NCI-H146 (cell line): Measurements from ENCODE around the gene ZNF500.
A peak's percentile ranks its signal among the peaks of the same experiment; 100 is the strongest.
"Not testable (repeated sequence)": the region's sequence is repeated elsewhere in the genome, so short reads cannot be mapped to it uniquely, and the experiment has no call there.

Experiments
- DNase-seq: peaks from one replicate; lab custom pipeline; 2025; lab: John Stamatoyannopoulos, UW

Gene ZNF500

DNA sequence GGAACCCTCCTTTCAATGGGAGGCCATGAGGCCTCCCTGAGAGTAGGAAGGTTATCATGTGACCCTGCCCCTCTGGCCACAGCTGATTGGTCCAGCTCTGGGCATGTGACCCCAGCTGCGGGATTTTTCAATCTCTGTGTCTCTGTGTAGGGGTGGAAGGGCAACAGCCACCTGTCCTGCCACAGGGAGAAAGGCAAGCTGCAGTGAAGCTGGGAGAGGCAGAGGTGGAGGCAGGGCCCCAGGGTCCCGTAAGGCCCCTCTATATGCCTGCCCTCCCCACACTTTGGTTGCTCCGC is 21.7 kb downstream of the ZNF500 start:
- DNase-seq = no peak

DNA sequence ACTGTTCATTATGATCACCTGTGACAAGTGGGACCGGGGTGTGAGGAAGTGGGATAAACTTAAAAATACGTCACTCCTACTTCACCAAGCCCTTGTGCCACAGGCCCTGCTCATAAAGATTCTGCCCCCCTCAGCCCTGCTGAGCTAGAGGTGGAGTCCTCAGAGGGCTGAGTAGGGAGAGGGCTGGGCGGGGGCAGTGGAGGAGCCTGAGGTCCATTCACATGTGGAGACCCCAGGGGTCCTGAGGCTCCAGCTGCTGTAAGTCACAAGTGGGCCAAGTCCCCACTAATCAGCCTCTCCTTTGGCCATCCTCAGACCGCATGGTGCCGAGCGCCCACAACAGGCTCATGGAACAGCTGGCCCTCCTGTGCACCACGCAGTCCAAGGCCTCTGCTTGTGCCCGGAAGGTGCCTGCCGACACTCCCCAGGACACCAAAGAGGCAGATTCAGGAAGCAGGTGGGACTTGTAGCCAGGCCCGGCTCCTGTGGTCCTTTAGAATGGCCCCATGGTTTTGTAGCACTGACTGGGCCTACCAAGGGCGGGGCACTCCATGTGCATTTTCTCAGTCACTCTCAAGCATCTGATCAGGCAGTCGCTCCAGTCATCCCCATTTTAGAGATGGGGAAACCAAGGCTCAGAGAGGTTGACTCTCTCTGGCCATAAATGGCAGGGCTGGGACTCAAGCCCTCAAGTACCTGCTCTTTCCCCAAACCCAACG is 22.2 kb downstream of the ZNF500 start:
- DNase-seq = peak; percentile 21

DNA sequence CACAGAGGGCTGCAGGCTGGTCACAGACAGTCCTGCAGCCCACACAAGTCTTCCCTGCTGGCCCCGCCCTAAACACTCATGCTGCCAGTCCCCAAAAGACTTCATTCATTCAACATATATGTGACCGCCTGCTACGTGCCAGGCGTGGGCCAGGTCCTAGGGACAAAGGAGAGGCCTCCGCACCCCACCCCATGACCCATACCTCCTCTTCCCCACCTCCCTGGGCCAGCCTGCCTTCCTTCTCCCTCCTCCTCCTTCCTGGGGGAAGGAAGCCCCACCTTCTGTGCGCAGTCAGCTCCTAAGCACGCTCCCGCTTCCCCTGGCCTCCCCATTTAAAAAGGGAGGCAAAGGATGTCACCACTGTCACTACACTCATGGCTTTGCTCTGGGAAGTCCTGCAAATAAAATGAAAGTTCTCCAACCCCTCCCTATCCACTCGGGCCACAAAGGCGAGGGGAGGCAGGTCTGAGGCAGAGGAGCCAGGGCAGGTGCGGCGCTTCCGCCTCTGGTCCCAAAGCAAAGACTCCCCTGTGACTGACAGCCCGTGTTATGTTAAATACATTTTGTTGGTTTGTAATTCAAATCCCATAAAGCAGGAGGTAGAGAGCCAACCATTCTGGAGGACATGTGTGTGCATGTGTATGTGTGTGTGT is 23.6 kb downstream of the ZNF500 start:
- no peak for DNase-seq

DNA sequence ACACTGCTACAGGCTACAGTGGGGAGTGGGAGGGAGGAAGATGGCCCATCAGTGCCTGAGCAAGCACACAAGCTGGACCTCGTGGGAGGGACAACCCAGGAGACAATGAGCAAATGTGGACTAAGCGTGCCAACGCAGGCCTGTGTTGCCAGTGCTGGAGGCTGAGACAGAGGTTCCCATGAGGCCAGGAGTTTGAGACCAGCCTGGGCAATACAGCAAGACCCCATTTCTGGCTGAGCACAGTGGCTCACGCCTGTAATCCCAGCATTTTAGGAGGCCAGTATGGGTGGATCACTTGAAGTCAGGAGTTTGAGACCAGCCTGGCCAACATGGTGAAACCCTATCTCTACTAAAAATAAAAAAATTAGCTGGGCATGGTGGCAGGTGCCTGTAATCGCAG is 28.6 kb downstream of the ZNF500 start:
- not testable (repeated sequence) for DNase-seq

DNA sequence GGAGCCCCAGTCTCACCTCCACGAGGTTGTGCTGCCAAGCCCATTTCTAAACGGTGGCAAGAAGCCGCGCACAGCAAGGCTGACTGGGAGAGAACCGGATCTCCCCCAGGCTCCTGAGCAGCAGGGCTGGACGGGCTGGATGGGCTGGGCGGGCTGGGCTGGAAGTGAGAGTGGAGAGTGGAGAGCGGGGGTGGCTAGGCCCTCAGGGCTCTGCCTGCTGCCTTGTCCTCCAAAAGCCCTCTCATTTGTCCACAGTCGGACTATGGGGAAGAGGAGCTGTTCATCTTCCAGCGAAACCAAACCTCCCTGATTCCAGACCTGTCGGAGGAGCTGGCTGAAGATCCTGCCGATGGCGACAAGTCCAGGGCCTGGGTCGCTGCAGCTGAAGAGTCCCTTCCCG is 29.4 kb downstream of the ZNF500 start:
- no peak for DNase-seq

DNA sequence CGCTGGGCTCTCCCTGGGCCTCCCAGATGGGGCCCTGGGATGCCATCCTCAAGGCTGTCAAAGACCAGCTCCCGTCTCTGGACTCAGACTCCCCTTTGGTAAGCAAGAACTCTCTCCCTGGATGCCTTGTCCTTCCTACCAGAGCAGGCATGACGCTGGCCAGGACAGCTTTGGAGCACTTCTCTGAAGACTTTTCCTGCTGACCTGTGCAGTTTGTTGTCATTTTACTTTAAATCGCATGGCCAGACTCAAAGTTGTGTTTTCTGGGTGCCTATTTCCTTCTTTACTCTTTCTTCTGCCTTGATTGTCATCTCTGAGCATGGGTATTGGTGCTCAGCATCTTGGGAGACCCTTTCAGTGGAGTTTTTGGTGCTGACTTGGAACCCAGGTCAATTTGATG is 30.4 kb downstream of the ZNF500 start:
- no peak for DNase-seq

DNA sequence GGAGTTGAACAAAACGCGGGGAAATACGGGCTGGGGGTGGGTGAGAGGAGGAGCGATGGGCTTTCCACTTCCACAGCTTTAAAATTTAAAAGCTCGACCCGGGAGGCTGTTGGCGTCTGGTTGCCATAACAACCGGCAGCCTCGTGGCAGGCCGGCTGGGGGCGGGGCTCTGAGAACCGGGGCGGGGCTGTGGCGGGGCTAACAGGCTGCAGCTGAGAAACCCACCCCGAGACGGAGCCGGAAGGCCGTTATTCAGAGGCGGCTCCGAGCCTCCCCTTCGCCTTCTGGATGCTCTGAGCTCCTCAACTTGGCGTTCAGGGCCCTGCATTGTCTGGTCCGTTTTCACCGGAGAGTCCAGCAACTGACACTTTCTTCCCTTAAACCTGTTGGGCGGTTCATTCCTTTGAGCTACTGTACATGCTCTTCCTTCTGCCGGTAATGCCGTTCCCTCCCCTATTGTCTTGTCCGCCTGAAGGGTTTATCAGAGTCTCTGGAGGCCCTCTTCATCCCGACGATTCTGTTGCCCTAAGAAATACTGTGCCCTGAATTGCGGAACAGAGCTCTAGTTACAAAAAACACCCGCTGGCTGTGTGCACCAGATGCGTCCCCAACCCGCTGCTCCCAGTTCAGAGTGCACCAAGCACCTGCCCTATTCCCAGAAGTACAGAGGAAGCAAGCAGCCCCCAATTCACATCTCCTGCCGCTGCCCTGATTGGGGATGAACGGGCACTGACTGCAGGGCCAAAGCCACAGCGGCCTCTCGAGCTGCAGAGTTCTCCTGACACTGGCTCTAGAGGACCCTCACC is 32.0 kb downstream of the ZNF500 start:
- DNase-seq = peak; percentile 90

DNA sequence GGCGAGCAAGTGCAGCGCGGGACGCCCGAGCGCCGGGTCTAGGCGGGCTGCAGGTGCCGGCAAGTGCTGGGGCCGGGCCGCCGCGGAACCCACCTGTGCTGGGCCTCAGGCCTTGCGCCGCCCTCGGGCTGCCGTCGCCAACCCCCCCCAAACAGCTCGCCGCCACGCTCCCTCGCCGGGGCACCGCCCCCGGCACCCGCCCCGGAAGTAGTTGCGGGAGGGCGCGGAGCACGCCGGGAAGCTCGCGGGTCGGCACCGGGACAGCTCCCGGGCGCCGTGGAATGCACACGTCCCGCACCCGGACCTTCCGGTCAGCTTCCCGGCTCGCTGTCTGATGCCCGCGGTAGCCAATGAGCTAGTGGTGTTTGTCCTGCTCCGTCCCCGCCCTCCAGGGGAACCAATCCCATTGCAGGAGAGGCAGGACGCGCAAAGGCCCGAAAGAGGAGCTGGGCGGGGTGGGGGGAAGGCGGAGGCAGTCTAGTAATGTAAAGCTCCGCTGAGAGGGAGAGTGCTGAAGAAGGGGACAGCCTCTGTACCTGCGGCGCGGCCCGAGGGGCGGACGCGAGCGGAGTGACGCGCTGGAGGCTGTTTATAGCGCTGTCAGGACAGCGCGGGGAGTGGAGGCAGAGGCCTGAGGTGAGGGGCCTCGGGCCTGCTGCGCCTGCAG is 32.8 kb downstream of the ZNF500 start, which contains the start of the genes ANKS3 and DNAAF8:
TSS of gene ANKS3 (minus strand) at position 209 of the 667 bp plus-strand sequence. CDS start 4,122 bp downstream, outside the sequence.
TSS of gene DNAAF8 (plus strand) at position 475 of the 667 bp plus-strand sequence. CDS start 1,978 bp downstream, outside the sequence.
- DNase-seq = peak; percentile 97

DNA sequence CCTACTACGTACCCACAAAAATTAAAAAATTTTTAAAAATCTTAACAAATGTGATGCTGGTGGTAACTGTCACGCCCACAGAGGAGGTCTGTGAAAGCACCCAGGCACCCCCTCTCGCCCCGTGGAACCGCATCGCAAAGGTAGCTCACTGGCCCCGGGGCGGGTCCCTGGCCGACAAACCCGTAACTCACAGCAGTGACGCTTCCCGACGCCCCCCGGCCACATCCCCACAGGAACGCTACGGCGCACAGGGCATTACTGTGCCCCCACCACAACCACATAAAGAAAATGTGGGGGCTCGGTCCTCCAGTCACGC is 33.3 kb downstream of the ZNF500 start:
- DNase-seq = peak; percentile 76

DNA sequence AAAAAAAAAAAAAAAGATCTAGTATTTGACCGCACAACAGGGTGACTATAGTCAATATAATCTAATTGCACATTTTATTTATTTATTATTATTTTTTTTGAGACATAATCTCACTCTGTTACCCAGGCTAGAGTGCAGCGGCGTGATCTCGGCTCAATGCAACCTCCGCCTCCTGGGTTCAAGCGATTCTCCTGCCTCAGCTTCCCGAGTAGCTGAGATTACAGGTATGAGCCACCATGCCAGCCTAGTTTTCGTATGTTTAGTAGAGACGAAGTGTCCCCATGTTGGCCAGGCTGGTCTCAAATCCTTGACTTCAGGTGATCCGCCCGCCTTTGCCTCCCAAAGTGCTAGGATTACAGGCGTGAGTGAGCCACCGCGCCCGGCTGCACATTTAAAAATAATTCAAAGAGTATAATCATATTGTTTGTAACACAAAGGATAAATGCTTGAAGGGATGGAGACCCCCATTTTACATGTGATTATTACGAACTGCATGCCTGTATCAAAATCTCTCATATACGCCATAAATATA is 33.7 kb downstream of the ZNF500 start:
- DNase-seq = peak; percentile 30

DNA sequence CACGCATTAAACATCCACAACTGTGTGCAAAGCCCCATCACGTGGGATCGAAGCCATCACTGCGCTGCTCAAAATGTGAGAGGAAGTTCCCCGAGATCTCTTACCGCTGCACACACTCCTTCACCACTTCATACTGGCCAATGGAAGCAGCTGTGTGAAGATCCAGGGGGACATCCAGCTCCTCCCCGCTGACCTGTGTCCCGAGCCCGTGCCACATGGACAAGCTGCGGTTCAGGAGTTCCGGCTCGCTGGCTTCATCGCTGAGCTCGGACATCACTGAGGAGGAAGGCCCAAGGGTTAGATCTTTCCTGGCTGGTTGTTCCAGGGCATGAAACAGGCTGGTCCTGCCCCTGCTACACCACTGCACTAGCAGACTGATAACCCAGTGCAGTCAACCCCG is 37.1 kb downstream of the ZNF500 start:
- DNase-seq = no peak

DNA sequence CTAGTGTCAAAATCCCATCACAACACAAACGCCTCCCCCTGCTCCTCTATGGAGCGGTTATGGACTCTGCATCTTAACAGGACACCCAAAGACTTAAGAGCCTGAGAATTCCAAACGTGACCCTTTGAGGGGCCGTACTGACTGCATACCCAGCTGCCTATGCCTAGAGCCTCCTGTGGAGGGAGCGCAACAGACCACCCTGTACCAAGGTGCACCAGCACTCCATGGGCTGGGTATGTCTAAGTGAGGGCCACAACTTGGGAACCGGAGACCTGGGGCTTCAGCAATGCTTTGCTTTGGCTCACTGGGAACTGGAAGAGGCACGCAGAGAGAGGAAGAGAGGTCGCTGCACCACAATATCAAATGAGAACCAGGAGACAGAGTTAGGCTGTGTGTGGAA is 38.3 kb downstream of the ZNF500 start:
- DNase-seq = no peak

DNA sequence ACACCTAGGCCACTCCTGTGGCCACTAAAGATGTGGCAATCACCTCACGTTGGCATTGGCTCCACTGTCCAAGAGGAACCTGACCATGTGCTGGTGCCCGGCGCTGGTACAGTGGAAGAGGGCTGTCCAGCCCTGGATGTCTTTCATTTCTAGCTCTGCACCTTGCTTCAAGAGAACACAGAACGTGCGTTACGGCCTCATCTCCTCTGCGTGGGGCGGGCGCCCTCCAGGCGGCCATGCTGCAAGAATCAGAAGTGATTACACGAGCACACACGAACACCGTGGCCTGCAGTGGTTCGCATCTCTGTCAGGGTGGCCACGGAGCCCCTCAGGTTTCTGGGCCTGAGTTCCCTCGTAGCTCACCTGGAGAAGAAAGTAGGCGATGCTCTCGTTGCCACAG is 40.3 kb downstream of the ZNF500 start:
- no peak for DNase-seq

DNA sequence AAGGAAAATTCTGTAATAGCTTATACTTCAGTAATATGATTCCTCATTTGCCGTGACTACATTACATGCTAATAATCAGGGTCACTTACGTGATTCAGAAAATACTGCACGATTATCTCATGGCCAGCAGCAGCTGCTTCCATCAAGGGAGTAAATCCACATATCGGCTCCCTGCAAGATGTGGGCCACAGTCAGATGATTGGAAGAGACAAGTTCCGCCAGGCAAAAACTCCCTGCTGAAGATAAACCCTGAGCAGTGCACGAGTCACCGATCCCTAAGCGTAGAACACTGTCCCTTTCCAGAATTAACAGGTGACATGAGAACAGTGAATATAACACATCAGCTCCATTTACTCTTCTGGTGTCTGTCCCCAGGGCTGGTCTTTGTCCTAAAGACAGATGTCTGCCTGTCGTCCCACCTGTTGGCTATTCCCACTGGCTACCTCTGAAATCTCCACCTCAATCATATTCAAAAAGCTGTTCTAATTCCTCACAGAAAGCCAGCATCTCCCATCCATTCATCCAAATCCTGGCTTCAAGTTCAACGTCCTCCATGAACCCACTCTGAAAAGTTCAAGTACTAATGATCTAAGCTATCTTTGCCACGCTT is 42.2 kb downstream of the ZNF500 start:
- DNase-seq = no peak

DNA sequence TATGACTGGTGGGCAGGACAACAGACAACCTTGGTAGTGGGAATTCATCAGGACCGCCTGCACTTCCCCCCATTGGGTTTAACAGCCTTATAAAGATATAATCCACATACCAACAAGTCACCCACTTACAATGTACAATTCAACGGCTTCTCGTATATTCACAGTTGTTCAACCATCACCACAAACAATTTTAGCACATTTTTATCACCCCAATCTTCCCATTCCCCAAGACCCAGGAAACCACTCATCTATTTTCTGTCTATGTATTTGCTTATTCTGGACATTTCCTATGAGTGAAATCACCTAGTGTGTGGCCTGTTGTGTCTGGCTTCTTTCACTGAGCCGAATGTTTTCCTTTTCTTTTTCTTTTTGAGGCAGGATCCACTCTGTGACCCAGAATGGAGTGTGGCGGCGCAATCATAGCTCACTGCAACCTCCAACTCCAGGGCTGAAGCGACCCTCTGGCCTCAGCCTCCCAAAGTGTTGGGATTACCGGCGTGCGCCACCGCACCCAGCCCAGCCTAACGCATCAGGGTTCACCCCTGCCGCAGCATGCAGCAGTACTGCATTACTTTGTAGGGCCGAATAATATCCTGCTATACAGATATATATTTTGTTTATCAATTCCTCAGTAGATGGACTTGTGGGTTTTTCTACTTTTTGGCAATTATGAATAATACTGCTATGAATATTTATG is 43.7 kb downstream of the ZNF500 start:
- DNase-seq = no peak

DNA sequence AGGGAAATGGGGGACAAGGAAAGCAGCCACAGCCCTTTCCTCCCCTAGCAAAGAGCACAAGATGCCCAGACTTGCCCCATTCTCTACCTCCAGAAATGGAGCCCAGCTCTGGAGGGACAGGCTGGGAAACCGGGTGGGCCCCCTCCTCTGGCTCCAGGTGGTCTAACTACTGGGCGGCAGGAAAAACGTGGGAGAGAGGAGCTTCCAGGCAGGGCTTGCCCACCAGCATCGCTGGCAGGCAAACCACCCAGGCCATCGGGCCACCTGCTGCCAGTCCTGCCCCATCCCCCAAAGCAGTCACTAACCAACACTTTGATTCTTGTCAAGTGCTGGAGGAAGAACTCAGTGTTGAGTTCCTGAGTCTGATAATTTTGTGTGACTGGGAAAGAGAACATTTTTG is 48.5 kb downstream of the ZNF500 start:
- no peak for DNase-seq

DNA sequence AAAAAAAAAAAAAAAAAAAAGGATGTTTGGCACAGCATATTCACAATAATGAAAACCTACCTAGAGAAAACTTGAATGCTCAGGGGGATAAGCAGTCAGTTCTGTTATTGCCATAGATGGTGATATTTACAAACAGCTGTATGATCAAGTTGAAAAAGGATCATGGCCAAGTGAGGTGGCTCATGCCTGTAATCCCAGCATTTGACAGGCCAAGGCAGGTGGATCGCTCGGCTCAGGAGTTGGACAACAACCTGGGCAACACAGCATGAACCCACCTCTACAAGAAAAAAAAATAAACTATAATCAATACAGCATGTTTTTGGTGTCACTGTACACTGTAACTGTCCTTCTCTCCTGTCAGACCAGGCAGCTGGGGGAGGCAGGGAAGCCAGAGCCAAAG is 52.0 kb downstream of the ZNF500 start:
- no peak for DNase-seq

DNA sequence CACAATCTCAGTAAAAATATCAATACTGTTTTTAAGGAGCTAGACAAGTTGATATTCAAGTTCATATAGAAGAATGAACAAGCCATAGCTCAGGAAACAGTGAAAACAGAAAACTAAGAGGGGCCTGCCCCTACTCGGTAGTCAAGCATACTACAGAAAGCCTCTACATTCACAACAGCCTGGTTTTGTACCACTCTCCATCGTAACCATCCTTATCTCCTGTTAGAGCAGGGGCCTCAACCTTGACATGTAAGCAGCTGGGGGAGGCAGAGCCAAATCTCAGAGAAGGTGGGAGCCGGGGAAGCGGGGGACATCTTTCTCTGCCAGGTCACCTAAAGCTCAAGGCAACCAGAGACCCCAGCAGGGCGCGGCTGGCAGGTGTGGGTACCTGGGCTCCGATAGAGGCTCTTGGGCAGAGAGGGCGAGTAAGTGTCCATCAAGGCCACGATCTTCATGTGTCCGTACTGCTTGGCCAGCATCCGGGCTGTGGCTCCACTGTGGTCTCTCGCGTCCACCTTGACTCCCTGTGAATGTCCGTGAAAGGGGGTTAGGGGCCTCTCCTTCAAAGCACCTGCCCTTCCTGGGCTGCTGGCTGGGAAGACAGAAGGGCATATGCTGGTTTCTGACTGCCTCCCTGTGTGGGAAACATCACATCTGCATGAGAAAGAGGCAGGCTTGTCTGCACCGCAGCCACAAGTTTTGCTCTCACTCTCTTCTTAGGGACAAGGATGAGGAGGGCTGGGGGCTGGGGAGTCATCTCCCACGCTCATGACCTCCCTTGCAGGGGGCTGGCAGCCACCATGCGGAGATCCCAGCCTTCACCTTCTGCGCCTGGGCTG is 53.1 kb downstream of the ZNF500 start:
- no peak for DNase-seq

DNA sequence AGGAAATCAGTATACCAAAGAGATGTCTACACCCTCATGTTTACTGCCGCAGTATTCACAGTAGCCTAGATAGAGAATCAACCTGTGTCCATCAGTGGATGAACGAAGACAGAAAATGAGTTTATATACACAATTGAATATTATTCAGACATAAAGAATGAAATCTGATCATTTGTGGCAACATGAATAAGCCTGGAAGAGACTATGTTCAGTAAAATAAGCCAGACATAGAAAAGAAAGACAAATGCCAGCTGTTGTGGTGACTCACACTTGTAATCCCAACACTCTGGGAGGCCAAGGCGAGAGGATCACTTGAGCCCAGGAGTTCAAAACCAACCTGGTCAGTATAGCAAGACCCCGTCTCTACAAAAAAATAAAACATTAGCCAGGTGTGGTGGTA is 57.5 kb downstream of the ZNF500 start:
- DNase-seq = no peak

DNA sequence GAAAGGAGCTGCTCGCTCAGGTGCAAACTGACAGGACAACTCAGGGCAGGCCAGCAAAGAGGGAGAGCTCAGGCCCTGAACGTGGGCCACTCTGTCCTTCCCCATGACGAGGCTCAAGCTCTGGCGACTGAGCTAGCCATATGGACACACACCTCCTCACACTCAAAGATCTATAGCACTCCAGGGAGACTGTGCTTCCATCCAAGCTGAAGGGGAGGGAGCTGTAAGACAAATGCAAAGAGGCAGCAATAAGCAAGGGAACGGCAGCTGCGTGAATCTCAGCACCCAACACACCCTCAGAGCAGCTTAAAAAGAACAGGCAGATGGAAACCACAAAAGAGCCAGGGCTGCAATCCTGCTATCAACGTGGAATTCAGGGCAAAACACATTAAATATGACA is 60.1 kb downstream of the ZNF500 start:
- DNase-seq = no peak
